Activated T-cell treated with anti-CD3 and anti-CD28 coated beads, Interleukin-2, amount 50 U/mL, for 72 hours (primary cell): Measurements from ENCODE around the gene ZNF800. TPM values are rescaled to one million over a fixed set of nuclear protein-coding genes. Genes with fewer than 3 reads are reported as not detected.
"Not testable (repeated sequence)": the region's sequence is repeated elsewhere in the genome, so short reads cannot be mapped to it uniquely, and the experiment has no call there.

ENCODE experiments used
- ATAC-seq, 2 donors: fragments of 150-1000 bp; cut with Tn5 transposase; replicated peaks in 1 of 2; 2 replicates each; pipeline ENCODE4 v1.10.0; 2021; ENCODE audit warnings: moderate library complexity in 2 of 2, mild to moderate bottlenecking in 1 of 2
- DNase-seq, 2 donors: peaks; one replicate each; pipeline ENCODE4 v3.0.0; 2021 to 2022; ENCODE audit warnings: mixed read lengths in 1 of 2
- H3K27ac Mint-ChIP-seq: one replicate; pipeline ENCODE4 v1.8.0; 2022; ENCODE audit warnings: mild to moderate bottlenecking, moderate library complexity, mixed read lengths
- H3K27me3 Mint-ChIP-seq: one replicate; pipeline ENCODE4 v1.8.0; 2022; ENCODE audit warnings: low read depth, mixed read lengths
- H3K36me3 Mint-ChIP-seq, 2 donors: one replicate each; pipeline ENCODE4 v1.8.0; 2022; ENCODE audit warnings: mixed read lengths in 2 of 2, mild to moderate bottlenecking in 1 of 2; ENCODE audit not compliant: insufficient read depth in 2 of 2
- H3K4me1 Mint-ChIP-seq: one replicate; pipeline ENCODE4 v1.8.0; 2022; ENCODE audit warnings: low read depth, mixed read lengths
- H3K4me3 Mint-ChIP-seq, 2 donors: one replicate each; pipeline ENCODE4 v1.8.0; 2022; ENCODE audit warnings: mild to moderate bottlenecking in 2 of 2, mixed read lengths in 2 of 2, moderate library complexity in 2 of 2
- H3K9me3 Mint-ChIP-seq, 2 donors: one replicate each; pipeline ENCODE4 v1.8.0; 2022; ENCODE audit warnings: mixed read lengths in 2 of 2
- total RNA-seq, 2 donors: library from RNA; stranded (reverse); gene quantifications; one replicate each; pipeline ENCODE4 v1.2.3, GENCODE V29; 2022

The ZNF800 gene
- total RNA-seq, 2 donors from 2014 or later: 49.9 to 52.1 TPM

GRCh38 chr7:127409629-127410028 lies 17.1 kb upstream of the ZNF800 start:
- DNase-seq (no peak), ATAC-seq (no peak)
- Mint-ChIP-seq H3K4me3 (no peak overlapping the region), H3K36me3 (no peaks in the 10 kb centered on the region), H3K9me3 (no peaks in the 10 kb centered on the region), H3K27ac (no peak overlapping the region), H3K4me1 (peaks cover 34% of the 10 kb centered on the region), H3K27me3 (no peaks in the 10 kb centered on the region)

- no peaks in the 10 kb centered on the region for H3K27me3 Mint-ChIP-seq
- H3K27ac Mint-ChIP-seq: peak overlapping the region; percentile 30
- peaks cover 25% of the 10 kb centered on the region for H3K4me1 Mint-ChIP-seq
- DNase-seq (no peak), ATAC-seq (peak; percentile 74 to 85)
- peak overlapping the region; percentile 50 to 60 for H3K4me3 Mint-ChIP-seq
- H3K36me3 Mint-ChIP-seq: no peaks in the 10 kb centered on the region
- no peaks in the 10 kb centered on the region for H3K9me3 Mint-ChIP-seq
Observed at GRCh38 chr7:127404286-127405072, 12.0 kb upstream of the ZNF800 start.

GRCh38 chr7:127396184-127396583 lies 3.7 kb upstream of the ZNF800 start:
- H3K27me3 Mint-ChIP-seq: no peaks in the 10 kb centered on the region
- DNase-seq (peak; percentile 75 to 83), ATAC-seq (peak; percentile 66 to 70)
- H3K36me3 Mint-ChIP-seq: peaks cover 0 to 8% of the 10 kb centered on the region in 2 donors
- H3K4me1 Mint-ChIP-seq: peaks cover 32% of the 10 kb centered on the region
- peaks cover 3 to 5% of the 10 kb centered on the region in 2 donors for H3K9me3 Mint-ChIP-seq
- peak overlapping the region in 1 of 2 donors; percentile 17 for H3K4me3 Mint-ChIP-seq
- peak overlapping the region; percentile 58 for H3K27ac Mint-ChIP-seq

- peak overlapping the region in 1 of 2 donors; percentile 14 for H3K4me3 Mint-ChIP-seq
- not testable (repeated sequence) for DNase-seq, H3K27ac Mint-ChIP-seq
Observed at GRCh38 chr7:127395104-127395503, 2.6 kb upstream of the ZNF800 start.

GRCh38 chr7:127393368-127394058 lies 1.0 kb upstream of the ZNF800 start:
- peaks cover 58% of the 10 kb centered on the region for H3K4me1 Mint-ChIP-seq
- ATAC-seq (no peak), DNase-seq (no peak)
- peaks cover 7 to 27% of the 10 kb centered on the region in 2 donors for H3K36me3 Mint-ChIP-seq
- H3K4me3 Mint-ChIP-seq: peak overlapping the region; percentile 95 to 98
- peak overlapping the region; percentile 96 for H3K27ac Mint-ChIP-seq
- H3K9me3 Mint-ChIP-seq: peaks cover 3 to 5% of the 10 kb centered on the region in 2 donors
- no peaks in the 10 kb centered on the region for H3K27me3 Mint-ChIP-seq

More at GRCh38 chr7:127395104-127395503, 2.6 kb upstream of the ZNF800 start:
- peaks cover 3 to 17% of the 10 kb centered on the region in 2 donors for H3K36me3 Mint-ChIP-seq
- H3K4me1 Mint-ChIP-seq: peaks cover 42% of the 10 kb centered on the region
- ATAC-seq, H3K9me3 Mint-ChIP-seq, H3K27me3 Mint-ChIP-seq: not testable (repeated sequence)

- H3K36me3 Mint-ChIP-seq: peaks cover 8 to 35% of the 10 kb centered on the region in 2 donors
- H3K27ac Mint-ChIP-seq: peak overlapping the region; percentile 94
- H3K4me3 Mint-ChIP-seq: peak overlapping the region; percentile 95 to 98
- H3K4me1 Mint-ChIP-seq: peaks cover 72% of the 10 kb centered on the region
- ATAC-seq (peak; percentile 68 to 71), DNase-seq (peak; percentile 77 to 80)
- H3K27me3 Mint-ChIP-seq: no peaks in the 10 kb centered on the region
- peaks cover 3 to 5% of the 10 kb centered on the region in 2 donors for H3K9me3 Mint-ChIP-seq
Observed at GRCh38 chr7:127392182-127392565, 334 bp downstream of the ZNF800 start.

- no peaks in the 10 kb centered on the region for H3K27me3 Mint-ChIP-seq
- DNase-seq (peak; percentile 65 to 68), ATAC-seq (peak; percentile 41 to 47)
- H3K4me1 Mint-ChIP-seq: peaks cover 72% of the 10 kb centered on the region
- peak overlapping the region; percentile 75 for H3K27ac Mint-ChIP-seq
- H3K9me3 Mint-ChIP-seq: peaks cover 3 to 5% of the 10 kb centered on the region in 2 donors
- peak overlapping the region; percentile 95 to 98 for H3K4me3 Mint-ChIP-seq
- H3K36me3 Mint-ChIP-seq: peaks cover 8 to 35% of the 10 kb centered on the region in 2 donors
Observed at GRCh38 chr7:127391591-127392181, 822 bp downstream of the ZNF800 start.

GRCh38 chr7:127390817-127391590 lies 1.5 kb downstream of the ZNF800 start:
- Mint-ChIP-seq H3K4me3 (peak overlapping the region; percentile 89 to 98), H3K27ac (peak overlapping the region; percentile 75), H3K4me1 (peaks cover 67% of the 10 kb centered on the region), H3K27me3 (no peaks in the 10 kb centered on the region), H3K36me3 (peaks cover 8 to 35% of the 10 kb centered on the region in 2 donors), H3K9me3 (peaks cover 3 to 5% of the 10 kb centered on the region in 2 donors)
- ATAC-seq (no peak), DNase-seq (no peak)

GRCh38 chr7:127390186-127390816 lies 2.2 kb downstream of the ZNF800 start:
- H3K27me3 Mint-ChIP-seq: no peaks in the 10 kb centered on the region
- ATAC-seq (no peak), DNase-seq (no peak)
- peak overlapping the region; percentile 75 for H3K27ac Mint-ChIP-seq
- H3K4me3 Mint-ChIP-seq: peak overlapping the region; percentile 89 to 98
- peaks cover 64% of the 10 kb centered on the region for H3K4me1 Mint-ChIP-seq
- peaks cover 2 to 3% of the 10 kb centered on the region in 2 donors for H3K9me3 Mint-ChIP-seq
- peaks cover 8 to 37% of the 10 kb centered on the region in 2 donors for H3K36me3 Mint-ChIP-seq

- peaks cover 61% of the 10 kb centered on the region for H3K4me1 Mint-ChIP-seq
- ATAC-seq (no peak), DNase-seq (no peak)
- H3K9me3 Mint-ChIP-seq: no peaks in the 10 kb centered on the region
- no peaks in the 10 kb centered on the region for H3K27me3 Mint-ChIP-seq
- peak overlapping the region; percentile 16 for H3K27ac Mint-ChIP-seq
- peaks cover 8 to 36% of the 10 kb centered on the region in 2 donors for H3K36me3 Mint-ChIP-seq
- peak overlapping the region; percentile 23 to 89 for H3K4me3 Mint-ChIP-seq
Observed at GRCh38 chr7:127389321-127389720, 3.2 kb downstream of the ZNF800 start.

GRCh38 chr7:127387974-127388373 lies 4.5 kb downstream of the ZNF800 start:
- Mint-ChIP-seq H3K27me3 (no peaks in the 10 kb centered on the region), H3K9me3 (no peaks in the 10 kb centered on the region), H3K27ac (no peak overlapping the region), H3K4me1 (peaks cover 62% of the 10 kb centered on the region), H3K36me3 (peaks cover 13 to 41% of the 10 kb centered on the region in 2 donors), H3K4me3 (peak overlapping the region; percentile 1 to 33)
- ATAC-seq (no peak), DNase-seq (no peak)
